ENCODE measurements around the gene ARL2BP. TPM values are rescaled to one million over a fixed set of nuclear protein-coding genes. Genes with fewer than 3 reads are reported as not detected.

ARL2BP gene
- total and polyA plus RNA-seq, 2 of the 13 experiments (the other 11 are each of a cell fraction or from before 2014, with no cell fraction given) = 64.3 to 67.6 TPM

DNA sequence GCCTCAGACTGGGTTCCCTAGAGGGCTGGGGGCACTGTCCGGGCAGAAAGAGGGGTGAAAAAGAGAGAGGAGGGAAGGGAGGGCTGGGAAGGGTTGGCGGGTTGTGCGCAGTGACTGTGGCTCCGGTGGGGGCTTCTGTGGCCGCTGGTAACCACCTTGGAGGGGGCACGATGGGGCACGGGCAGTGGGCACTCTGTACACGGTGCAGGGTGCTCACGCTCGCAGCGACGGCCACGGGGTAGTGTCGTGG is 38.8 kb downstream of the ARL2BP start (continued):
- TF ChIP-seq, protein P1, sequence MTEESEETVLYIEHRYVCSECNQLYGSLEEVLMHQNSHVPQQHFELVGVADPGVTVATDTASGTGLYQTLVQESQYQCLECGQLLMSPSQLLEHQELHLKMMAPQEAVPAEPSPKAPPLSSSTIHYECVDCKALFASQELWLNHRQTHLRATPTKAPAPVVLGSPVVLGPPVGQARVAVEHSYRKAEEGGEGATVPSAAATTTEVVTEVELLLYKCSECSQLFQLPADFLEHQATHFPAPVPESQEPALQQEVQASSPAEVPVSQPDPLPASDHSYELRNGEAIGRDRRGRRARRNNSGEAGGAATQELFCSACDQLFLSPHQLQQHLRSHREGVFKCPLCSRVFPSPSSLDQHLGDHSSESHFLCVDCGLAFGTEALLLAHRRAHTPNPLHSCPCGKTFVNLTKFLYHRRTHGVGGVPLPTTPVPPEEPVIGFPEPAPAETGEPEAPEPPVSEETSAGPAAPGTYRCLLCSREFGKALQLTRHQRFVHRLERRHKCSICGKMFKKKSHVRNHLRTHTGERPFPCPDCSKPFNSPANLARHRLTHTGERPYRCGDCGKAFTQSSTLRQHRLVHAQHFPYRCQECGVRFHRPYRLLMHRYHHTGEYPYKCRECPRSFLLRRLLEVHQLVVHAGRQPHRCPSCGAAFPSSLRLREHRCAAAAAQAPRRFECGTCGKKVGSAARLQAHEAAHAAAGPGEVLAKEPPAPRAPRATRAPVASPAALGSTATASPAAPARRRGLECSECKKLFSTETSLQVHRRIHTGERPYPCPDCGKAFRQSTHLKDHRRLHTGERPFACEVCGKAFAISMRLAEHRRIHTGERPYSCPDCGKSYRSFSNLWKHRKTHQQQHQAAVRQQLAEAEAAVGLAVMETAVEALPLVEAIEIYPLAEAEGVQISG (CRISPR knock-in tag; IDR thresholded peaks at IDR 0.05) = no peak
- TF ChIP-seq, protein P2, sequence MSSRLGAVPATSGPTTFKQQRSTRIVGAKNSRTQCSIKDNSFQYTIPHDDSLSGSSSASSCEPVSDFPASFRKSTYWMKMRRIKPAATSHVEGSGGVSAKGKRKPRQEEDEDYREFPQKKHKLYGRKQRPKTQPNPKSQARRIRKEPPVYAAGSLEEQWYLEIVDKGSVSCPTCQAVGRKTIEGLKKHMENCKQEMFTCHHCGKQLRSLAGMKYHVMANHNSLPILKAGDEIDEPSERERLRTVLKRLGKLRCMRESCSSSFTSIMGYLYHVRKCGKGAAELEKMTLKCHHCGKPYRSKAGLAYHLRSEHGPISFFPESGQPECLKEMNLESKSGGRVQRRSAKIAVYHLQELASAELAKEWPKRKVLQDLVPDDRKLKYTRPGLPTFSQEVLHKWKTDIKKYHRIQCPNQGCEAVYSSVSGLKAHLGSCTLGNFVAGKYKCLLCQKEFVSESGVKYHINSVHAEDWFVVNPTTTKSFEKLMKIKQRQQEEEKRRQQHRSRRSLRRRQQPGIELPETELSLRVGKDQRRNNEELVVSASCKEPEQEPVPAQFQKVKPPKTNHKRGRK (CRISPR knock-in tag; IDR thresholded peaks at IDR 0.05) = no peak
- no peak for TF ChIP-seq DMAP1 (CRISPR knock-in tag; IDR thresholded peaks at IDR 0.05)
- no peak; the same call in 1 of the 2 replicates for TF ChIP-seq ZNF33A (CRISPR knock-in tag; IDR thresholded peaks at IDR 0.05; ENCODE audit: borderline replicate concordance)
- no peak for TF ChIP-seq ZNF7 (CRISPR knock-in tag; IDR thresholded peaks at IDR 0.05)
- TF ChIP-seq NFIC (IDR thresholded peaks at IDR 0.05; ENCODE audit: low read length) = no peak
- TF ChIP-seq MTF2 (CRISPR knock-in tag; IDR thresholded peaks at IDR 0.05; ENCODE audit: borderline replicate concordance) = no peak
- peak; percentile 22; the same call in 1 of the 2 replicates for TF ChIP-seq HNF4G (IDR thresholded peaks at IDR 0.05; ENCODE audit: borderline replicate concordance, low read depth, low read length)
- TF ChIP-seq HNF4G (CRISPR knock-in tag; IDR thresholded peaks at IDR 0.05; ENCODE audit: borderline replicate concordance, low read depth) = no peak
- no peak for TF ChIP-seq NKX3-1 (CRISPR knock-in tag; IDR thresholded peaks at IDR 0.05)
- TF ChIP-seq, protein P3, sequence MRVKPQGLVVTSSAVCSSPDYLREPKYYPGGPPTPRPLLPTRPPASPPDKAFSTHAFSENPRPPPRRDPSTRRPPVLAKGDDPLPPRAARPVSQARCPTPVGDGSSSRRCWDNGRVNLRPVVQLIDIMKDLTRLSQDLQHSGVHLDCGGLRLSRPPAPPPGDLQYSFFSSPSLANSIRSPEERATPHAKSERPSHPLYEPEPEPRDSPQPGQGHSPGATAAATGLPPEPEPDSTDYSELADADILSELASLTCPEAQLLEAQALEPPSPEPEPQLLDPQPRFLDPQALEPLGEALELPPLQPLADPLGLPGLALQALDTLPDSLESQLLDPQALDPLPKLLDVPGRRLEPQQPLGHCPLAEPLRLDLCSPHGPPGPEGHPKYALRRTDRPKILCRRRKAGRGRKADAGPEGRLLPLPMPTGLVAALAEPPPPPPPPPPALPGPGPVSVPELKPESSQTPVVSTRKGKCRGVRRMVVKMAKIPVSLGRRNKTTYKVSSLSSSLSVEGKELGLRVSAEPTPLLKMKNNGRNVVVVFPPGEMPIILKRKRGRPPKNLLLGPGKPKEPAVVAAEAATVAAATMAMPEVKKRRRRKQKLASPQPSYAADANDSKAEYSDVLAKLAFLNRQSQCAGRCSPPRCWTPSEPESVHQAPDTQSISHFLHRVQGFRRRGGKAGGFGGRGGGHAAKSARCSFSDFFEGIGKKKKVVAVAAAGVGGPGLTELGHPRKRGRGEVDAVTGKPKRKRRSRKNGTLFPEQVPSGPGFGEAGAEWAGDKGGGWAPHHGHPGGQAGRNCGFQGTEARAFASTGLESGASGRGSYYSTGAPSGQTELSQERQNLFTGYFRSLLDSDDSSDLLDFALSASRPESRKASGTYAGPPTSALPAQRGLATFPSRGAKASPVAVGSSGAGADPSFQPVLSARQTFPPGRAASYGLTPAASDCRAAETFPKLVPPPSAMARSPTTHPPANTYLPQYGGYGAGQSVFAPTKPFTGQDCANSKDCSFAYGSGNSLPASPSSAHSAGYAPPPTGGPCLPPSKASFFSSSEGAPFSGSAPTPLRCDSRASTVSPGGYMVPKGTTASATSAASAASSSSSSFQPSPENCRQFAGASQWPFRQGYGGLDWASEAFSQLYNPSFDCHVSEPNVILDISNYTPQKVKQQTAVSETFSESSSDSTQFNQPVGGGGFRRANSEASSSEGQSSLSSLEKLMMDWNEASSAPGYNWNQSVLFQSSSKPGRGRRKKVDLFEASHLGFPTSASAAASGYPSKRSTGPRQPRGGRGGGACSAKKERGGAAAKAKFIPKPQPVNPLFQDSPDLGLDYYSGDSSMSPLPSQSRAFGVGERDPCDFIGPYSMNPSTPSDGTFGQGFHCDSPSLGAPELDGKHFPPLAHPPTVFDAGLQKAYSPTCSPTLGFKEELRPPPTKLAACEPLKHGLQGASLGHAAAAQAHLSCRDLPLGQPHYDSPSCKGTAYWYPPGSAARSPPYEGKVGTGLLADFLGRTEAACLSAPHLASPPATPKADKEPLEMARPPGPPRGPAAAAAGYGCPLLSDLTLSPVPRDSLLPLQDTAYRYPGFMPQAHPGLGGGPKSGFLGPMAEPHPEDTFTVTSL (CRISPR knock-in tag; IDR thresholded peaks at IDR 0.05; ENCODE audit: borderline replicate concordance) = 0 out of 2 replicates have a peak, but pooled peaks have one; percentile 71
- TF ChIP-seq, protein P4, sequence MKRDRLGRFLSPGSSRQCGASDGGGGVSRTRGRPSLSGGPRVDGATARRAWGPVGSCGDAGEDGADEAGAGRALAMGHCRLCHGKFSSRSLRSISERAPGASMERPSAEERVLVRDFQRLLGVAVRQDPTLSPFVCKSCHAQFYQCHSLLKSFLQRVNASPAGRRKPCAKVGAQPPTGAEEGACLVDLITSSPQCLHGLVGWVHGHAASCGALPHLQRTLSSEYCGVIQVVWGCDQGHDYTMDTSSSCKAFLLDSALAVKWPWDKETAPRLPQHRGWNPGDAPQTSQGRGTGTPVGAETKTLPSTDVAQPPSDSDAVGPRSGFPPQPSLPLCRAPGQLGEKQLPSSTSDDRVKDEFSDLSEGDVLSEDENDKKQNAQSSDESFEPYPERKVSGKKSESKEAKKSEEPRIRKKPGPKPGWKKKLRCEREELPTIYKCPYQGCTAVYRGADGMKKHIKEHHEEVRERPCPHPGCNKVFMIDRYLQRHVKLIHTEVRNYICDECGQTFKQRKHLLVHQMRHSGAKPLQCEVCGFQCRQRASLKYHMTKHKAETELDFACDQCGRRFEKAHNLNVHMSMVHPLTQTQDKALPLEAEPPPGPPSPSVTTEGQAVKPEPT (CRISPR knock-in tag; IDR thresholded peaks at IDR 0.05; ENCODE audit: low read depth) = no peak
- TF ChIP-seq ZNF850 (CRISPR knock-in tag; conservative IDR thresholded peaks at IDR 0.05) = peak; percentile 17; the same call in 1 of the 2 replicates
- TF ChIP-seq ZNF879 (CRISPR knock-in tag; IDR thresholded peaks at IDR 0.05) = no peak
- TF ChIP-seq, protein P5, sequence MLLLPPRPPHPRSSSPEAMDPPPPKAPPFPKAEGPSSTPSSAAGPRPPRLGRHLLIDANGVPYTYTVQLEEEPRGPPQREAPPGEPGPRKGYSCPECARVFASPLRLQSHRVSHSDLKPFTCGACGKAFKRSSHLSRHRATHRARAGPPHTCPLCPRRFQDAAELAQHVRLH (CRISPR knock-in tag; IDR thresholded peaks at IDR 0.05; ENCODE audit: borderline replicate concordance, low read depth) = no peak
- TF ChIP-seq GABPA (IDR thresholded peaks at IDR 0.05; ENCODE audit: low read depth, low read length) = no peak
- TF ChIP-seq GABPA (CRISPR knock-in tag; IDR thresholded peaks at IDR 0.05; ENCODE audit: low read depth) = no peak
